GM23338 (cell line): ENCODE measurements around the gene KCNK3. TPM values are rescaled to one million over a fixed set of nuclear protein-coding genes. Genes with fewer than 3 reads are reported as not detected.
A peak's percentile ranks its signal among the peaks of the same experiment; 100 is the strongest.

Experiments used
- ATAC-seq: fragments of 200-7000 bp; cut with Tn5 transposase; 3 replicates; pipeline ENCODE4 v1.9.1; 2020
- DNase-seq: peaks from one replicate; pipeline ENCODE4 v3.0.0-alpha.2; 2015; ENCODE audit warnings: low spot score
- H2AFZ ChIP-seq: fragments of 200-600 bp; sonication (generic); 2 replicates; pipeline ENCODE4 v1.8.0; 2016; ENCODE audit warnings: antibody characterized with exemption, mild to moderate bottlenecking, moderate library complexity
- H3F3A ChIP-seq: fragments of 200-600 bp; sonication (generic); replicated peaks from 2 replicates; pipeline ENCODE4 v1.8.0; 2017; ENCODE audit warnings: antibody characterized with exemption, mixed run types, low read depth
- H3K27ac ChIP-seq: fragments of 200-600 bp; sonication (generic); 2 replicates; pipeline ENCODE4 v1.6.1; 2016; ENCODE audit warnings: low read depth
- H3K27me3 ChIP-seq: fragments of 200-600 bp; sonication (generic); 2 replicates; pipeline ENCODE4 v1.8.0; 2016; ENCODE audit warnings: mild to moderate bottlenecking, mixed run types, moderate library complexity; ENCODE audit not compliant: insufficient read depth
- H3K36me3 ChIP-seq: fragments of 200-600 bp; sonication (generic); 2 replicates; pipeline ENCODE4 v1.8.0; 2016; ENCODE audit warnings: mild to moderate bottlenecking; ENCODE audit not compliant: insufficient read depth
- H3K4me1 ChIP-seq: fragments of 200-600 bp; sonication (generic); 2 replicates; pipeline ENCODE4 v1.8.0; 2016; ENCODE audit warnings: mild to moderate bottlenecking, moderate library complexity; ENCODE audit not compliant: insufficient read depth
- H3K4me2 ChIP-seq: fragments of 200-600 bp; sonication (generic); 2 replicates; pipeline ENCODE4 v1.7.1; 2017; ENCODE audit warnings: mixed run types
- H3K4me3 ChIP-seq: fragments of 200-600 bp; sonication (generic); 2 replicates; pipeline ENCODE4 v1.6.1; 2016; ENCODE audit warnings: mixed run types
- H3K79me2 ChIP-seq: fragments of 200-600 bp; sonication (generic); replicated peaks from 2 replicates; pipeline ENCODE4 v1.8.0; 2017; ENCODE audit warnings: mild to moderate bottlenecking; ENCODE audit not compliant: insufficient read depth
- H3K9me2 ChIP-seq: fragments of 200-600 bp; sonication (generic); 2 replicates; pipeline ENCODE4 v1.8.0; 2017; ENCODE audit not compliant: insufficient read depth
- H4K20me1 ChIP-seq: fragments of 200-600 bp; sonication (generic); replicated peaks from 2 replicates; pipeline ENCODE4 v1.8.0; 2017; ENCODE audit warnings: mild to moderate bottlenecking; ENCODE audit not compliant: insufficient read depth
- H3K27ac Mint-ChIP-seq: 2 replicates; pipeline ENCODE4 v1.8.0; 2020; ENCODE audit warnings: inconsistent platforms, mild to moderate bottlenecking, moderate library complexity, mixed read lengths
- H3K27me3 Mint-ChIP-seq: 3 replicates; pipeline ENCODE4 v1.8.0; 2022; ENCODE audit warnings: low read depth, mild to moderate bottlenecking, moderate library complexity, mixed read lengths, inconsistent platforms; ENCODE audit not compliant: insufficient read depth, poor library complexity
- H3K36me3 Mint-ChIP-seq: 3 replicates; pipeline ENCODE4 v1.8.0; 2021; ENCODE audit warnings: low read depth, mild to moderate bottlenecking, inconsistent platforms, moderate library complexity, mixed read lengths
- H3K4me1 Mint-ChIP-seq: 3 replicates; pipeline ENCODE4 v1.8.0; 2020; ENCODE audit warnings: mild to moderate bottlenecking, inconsistent platforms, mixed read lengths
- H3K4me3 Mint-ChIP-seq: 3 replicates; pipeline ENCODE4 v1.8.0; 2021; ENCODE audit warnings: moderate library complexity, mild to moderate bottlenecking, inconsistent platforms, mixed read lengths
- H3K9me3 Mint-ChIP-seq: 3 replicates; pipeline ENCODE4 v1.8.0; 2020; ENCODE audit warnings: moderate library complexity, mild to moderate bottlenecking, inconsistent platforms, mixed read lengths
- CREB1 ChIP-seq: fragments of 250-450 bp; sonication (Bioruptor Pico); IDR thresholded peaks from 2 replicates; pipeline ENCODE4 v1.5.0; 2020; ENCODE audit warnings: low read depth, mild to moderate bottlenecking, moderate library complexity
- CTCF ChIP-seq, 2 experiments: fragments of 200-600 bp in 1 of 2; sonication (generic) in 1 of 2; conservative IDR thresholded peaks; 2 replicates each; pipeline versions ENCODE4 v1.5.1 to v1.6.1; 2016 to 2017; ENCODE audit warnings: antibody characterized with exemption in 2 of 2, low read depth in 2 of 2, mild to moderate bottlenecking in 2 of 2, moderate library complexity in 1 of 2
- ETS1 ChIP-seq: IDR thresholded peaks from 2 replicates; pipeline ENCODE4 v1.6.1; 2016; ENCODE audit warnings: antibody characterized with exemption
- EZH2 ChIP-seq: fragments of 200-600 bp; sonication (generic); IDR thresholded peaks from one replicate; pipeline ENCODE4 v1.8.0; 2017; ENCODE audit warnings: antibody characterized with exemption, mild to moderate bottlenecking, low read depth; ENCODE audit not compliant: unreplicated experiment
- EZH2phosphoT487 ChIP-seq: fragments of 200-600 bp; sonication (generic); IDR thresholded peaks from one replicate; pipeline ENCODE4 v1.8.1; 2018; ENCODE audit warnings: antibody characterized with exemption; ENCODE audit not compliant: unreplicated experiment
- JUNB ChIP-seq: IDR thresholded peaks from one replicate; pipeline ENCODE4 v1.6.1; 2016; ENCODE audit warnings: antibody characterized with exemption; ENCODE audit not compliant: unreplicated experiment
- NANOG ChIP-seq: IDR thresholded peaks from 2 replicates; pipeline ENCODE4 v1.6.1; 2016; ENCODE audit warnings: antibody characterized with exemption, borderline replicate concordance
- POLR2AphosphoS5 ChIP-seq: IDR thresholded peaks from 2 replicates; pipeline ENCODE4 v1.6.1; 2016; ENCODE audit warnings: antibody characterized with exemption, low read depth
- STAT1 ChIP-seq: IDR thresholded peaks from one replicate; pipeline ENCODE4 v1.6.1; 2016; ENCODE audit warnings: antibody characterized with exemption; ENCODE audit not compliant: unreplicated experiment
- ZNF114 ChIP-seq: fragments of 250-450 bp; sonication (Bioruptor Pico); IDR thresholded peaks from 2 replicates; pipeline ENCODE4 v1.5.0; 2020; ENCODE audit warnings: mild to moderate bottlenecking, moderate library complexity
- ZNF331 ChIP-seq: fragments of 250-450 bp; sonication (Bioruptor Pico); IDR thresholded peaks from 2 replicates; pipeline ENCODE4 v1.5.0; 2020; ENCODE audit warnings: low read depth, mild to moderate bottlenecking, moderate library complexity
- polyA plus RNA-seq: library from polyadenylated mRNA; unstranded; fragments of >200 nt; fragmentation: Nextera tagmentation; extraction: Ambion mirVana; gene quantifications from 2 replicates; pipeline ENCODE4 v1.2.1, GENCODE V29; 2016
- total RNA-seq: library from RNA; depleted of rRNA; stranded (reverse); fragments of >200 nt; shearing (Covaris generic); gene quantifications from 2 replicates; pipeline ENCODE4 v1.2.3, GENCODE V29; 2014
- TF ChIP-seq, protein P1 (sequence below): IDR thresholded peaks from one replicate; pipeline ENCODE4 v1.6.1; 2018; ENCODE audit warnings: antibody characterized with exemption; ENCODE audit not compliant: unreplicated experiment

Gene KCNK3
- total and polyA plus RNA-seq, 2 experiments from 2014 or later, result not detected

GRCh38 chr2:26757873-26758789 lies 65.6 kb downstream of the KCNK3 start (continued):
- TF ChIP-seq NANOG (no peak), STAT1 (no peak), EZH2phosphoT487 (no peak), EZH2 (no peak), ETS1 (no peak), ZNF114 (no peak)
- TF ChIP-seq, protein P1, sequence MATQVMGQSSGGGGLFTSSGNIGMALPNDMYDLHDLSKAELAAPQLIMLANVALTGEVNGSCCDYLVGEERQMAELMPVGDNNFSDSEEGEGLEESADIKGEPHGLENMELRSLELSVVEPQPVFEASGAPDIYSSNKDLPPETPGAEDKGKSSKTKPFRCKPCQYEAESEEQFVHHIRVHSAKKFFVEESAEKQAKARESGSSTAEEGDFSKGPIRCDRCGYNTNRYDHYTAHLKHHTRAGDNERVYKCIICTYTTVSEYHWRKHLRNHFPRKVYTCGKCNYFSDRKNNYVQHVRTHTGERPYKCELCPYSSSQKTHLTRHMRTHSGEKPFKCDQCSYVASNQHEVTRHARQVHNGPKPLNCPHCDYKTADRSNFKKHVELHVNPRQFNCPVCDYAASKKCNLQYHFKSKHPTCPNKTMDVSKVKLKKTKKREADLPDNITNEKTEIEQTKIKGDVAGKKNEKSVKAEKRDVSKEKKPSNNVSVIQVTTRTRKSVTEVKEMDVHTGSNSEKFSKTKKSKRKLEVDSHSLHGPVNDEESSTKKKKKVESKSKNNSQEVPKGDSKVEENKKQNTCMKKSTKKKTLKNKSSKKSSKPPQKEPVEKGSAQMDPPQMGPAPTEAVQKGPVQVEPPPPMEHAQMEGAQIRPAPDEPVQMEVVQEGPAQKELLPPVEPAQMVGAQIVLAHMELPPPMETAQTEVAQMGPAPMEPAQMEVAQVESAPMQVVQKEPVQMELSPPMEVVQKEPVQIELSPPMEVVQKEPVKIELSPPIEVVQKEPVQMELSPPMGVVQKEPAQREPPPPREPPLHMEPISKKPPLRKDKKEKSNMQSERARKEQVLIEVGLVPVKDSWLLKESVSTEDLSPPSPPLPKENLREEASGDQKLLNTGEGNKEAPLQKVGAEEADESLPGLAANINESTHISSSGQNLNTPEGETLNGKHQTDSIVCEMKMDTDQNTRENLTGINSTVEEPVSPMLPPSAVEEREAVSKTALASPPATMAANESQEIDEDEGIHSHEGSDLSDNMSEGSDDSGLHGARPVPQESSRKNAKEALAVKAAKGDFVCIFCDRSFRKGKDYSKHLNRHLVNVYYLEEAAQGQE, result no peak

- Mint-ChIP-seq H3K9me3 (no peaks in the 10 kb centered on the region), H3K4me3 (no peak overlapping the region; the same call in 2 of the 3 replicates), H3K4me1 (peaks cover 36% of the 10 kb centered on the region), H3K36me3 (no peaks in the 10 kb centered on the region), H3K27ac (peak overlapping the region; percentile 96), H3K27me3 (peaks cover 6% of the 10 kb centered on the region)
- Histone ChIP-seq H3K9me2 (no peaks in the 10 kb centered on the region), H2AFZ (no peak overlapping the region), H3K27me3 (no peaks in the 10 kb centered on the region), H3F3A (no peaks in the 10 kb centered on the region; the same call in 1 of the 2 replicates), H4K20me1 (no peaks in the 10 kb centered on the region), H3K4me2 (0 out of 2 replicates have a peak overlapping the region, but pooled peaks have one; percentile 12), H3K4me1 (peaks cover 9% of the 10 kb centered on the region), H3K36me3 (no peaks in the 10 kb centered on the region), H3K27ac (peak overlapping the region; percentile 85; the same call in 1 of the 2 replicates), H3K79me2 (no peaks in the 10 kb centered on the region), H3K4me3 (no peak overlapping the region)
- TF ChIP-seq CREB1 (CRISPR knock-in tag) (no peak), ZNF331 (no peak), ETS1 (no peak), POLR2AphosphoS5 (no peak), ZNF114 (no peak), NANOG (no peak), CTCF (conservative IDR thresholded peaks at IDR 0.05; ENCODE audit: low read depth in 2 of 2) (no peak), JUNB (no peak)
- ATAC-seq, result no peak
- DNase-seq, result no peak
These were observed 66.3 kb downstream of the KCNK3 start for GRCh38 chr2:26758790-26759321.
